Measurements from ENCODE around the gene NUP210L.

- TF ChIP-seq CTCF (IDR thresholded peaks at IDR 0.05) (no peak), POLR2A (IDR thresholded peaks at IDR 0.05) (no peak)
These were observed 185.9 kb downstream of the NUP210L start for GRCh38 chr1:153968972-153969371.

Data from thyroid gland (tissue), 4 donors.